ENCODE results near the gene UACA. TPM values are rescaled to one million over a fixed set of nuclear protein-coding genes. Genes with fewer than 3 reads are reported as not detected.
A peak's percentile ranks its signal among the peaks of the same experiment; 100 is the strongest.

UACA gene
- total and polyA plus RNA-seq, 2 donors (not counting 3 experiments of a cell fraction or from before 2014, with no cell fraction given), result 167 to 292 TPM

GRCh38 chr15:70788114-70789049 is 25.0 kb upstream of the UACA start:
- CTCF ChIA-PET, result interaction anchor here (1.0 kb wide), 2 partner anchors 12 to 23 kb away, joined by 3 read pairs; no protein-coding TSS in a partner anchor
- FAIRE-seq (no peak), DNase-seq (ENCODE audit: low read depth, low spot score) (no peak)
- H3K9me1 ChIP-seq (replicated peaks; ENCODE audit: control insufficient read depth, extremely low read depth, insufficient read depth, low read length), result no peaks in the 10 kb centered on the region
- H2AFZ ChIP-seq (ENCODE audit: low read depth, low read length), result no peak overlapping the region
- POLR2A ChIA-PET, result no interaction called here
- H4K20me1 ChIP-seq (replicated peaks; ENCODE audit: control insufficient read depth, extremely low read depth, insufficient read depth, low read length), result no peaks in the 10 kb centered on the region
- H3K27me3 ChIP-seq (ENCODE audit: control insufficient read depth in 2 of 2, insufficient read depth in 2 of 2, low read length in 2 of 2), result no peaks in the 10 kb centered on the region
- TF ChIP-seq JUN (IDR thresholded peaks at IDR 0.05; ENCODE audit: borderline replicate concordance, insufficient read depth, insufficient read length, low read depth) (no peak), MYC (IDR thresholded peaks at IDR 0.05; ENCODE audit: low read depth, low read length) (no peak), FOS (IDR thresholded peaks at IDR 0.05; ENCODE audit: borderline replicate concordance, insufficient read depth, low read length) (peak; percentile 30)
- H3K4me3 ChIP-seq (replicated peaks in 1 of 3; ENCODE audit: insufficient read depth in 1 of 3, low read depth in 1 of 3, low read length in 3 of 3), result no peak overlapping the region
- no peak overlapping the region for H3K4me2 ChIP-seq (ENCODE audit: insufficient read depth, low read length)
- intact Hi-C loops (cut with micrococcal nuclease), result no loop called here
- H3K36me3 ChIP-seq (ENCODE audit: control insufficient read depth in 2 of 2, extremely low read depth in 1 of 2, insufficient read depth in 2 of 2, low read length in 2 of 2), result no peaks in the 10 kb centered on the region
- no peaks in the 10 kb centered on the region for H3K79me2 ChIP-seq (ENCODE audit: control insufficient read depth, insufficient read depth, low read length)
- BruUV-seq (replicated peaks), result no TSS peak
- H3K27ac ChIP-seq (ENCODE audit: insufficient read depth, low read depth, low read length), result no peak overlapping the region
- H3K9ac ChIP-seq (replicated peaks; ENCODE audit: extremely low read depth, insufficient read depth, low read length), result no peak overlapping the region
- H3K4me1 ChIP-seq (ENCODE audit: control insufficient read depth, extremely low read depth, insufficient read depth, low read length), result peaks cover 20% of the 10 kb centered on the region
- dilution Hi-C loops (cut with MboI; ENCODE audit: extremely low pct_ligation_motif_present, low sequenced_read_pairs), result no loop called here
- H3K9me3 ChIP-seq (replicated peaks; ENCODE audit: control insufficient read depth, insufficient read depth, low read length), result no peaks in the 10 kb centered on the region

- TF ChIP-seq GATA2 (IDR thresholded peaks at IDR 0.05; ENCODE audit: insufficient read depth, insufficient read length, low read depth, low read length), result no peak
- DNase-seq (ENCODE audit: low read depth, low spot score) (no peak), FAIRE-seq (no peak)
- no peaks in the 10 kb centered on the region for H4K20me1 ChIP-seq (replicated peaks; ENCODE audit: control insufficient read depth, extremely low read depth, insufficient read depth, low read length)
- no peak overlapping the region for H3K4me2 ChIP-seq (ENCODE audit: insufficient read depth, low read length)
- no peaks in the 10 kb centered on the region for H3K27me3 ChIP-seq (ENCODE audit: control insufficient read depth in 2 of 2, insufficient read depth in 2 of 2, low read length in 2 of 2)
- H3K9me1 ChIP-seq (replicated peaks; ENCODE audit: control insufficient read depth, extremely low read depth, insufficient read depth, low read length), result no peaks in the 10 kb centered on the region
- H2AFZ ChIP-seq (ENCODE audit: low read depth, low read length), result no peak overlapping the region
- no peak overlapping the region for H3K27ac ChIP-seq (ENCODE audit: insufficient read depth, low read depth, low read length)
- intact Hi-C loops (cut with micrococcal nuclease) (no loop called here), dilution Hi-C loops (cut with MboI; ENCODE audit: extremely low pct_ligation_motif_present, low sequenced_read_pairs) (no loop called here)
- H3K4me1 ChIP-seq (ENCODE audit: control insufficient read depth, extremely low read depth, insufficient read depth, low read length), result peaks cover 11% of the 10 kb centered on the region
- no peaks in the 10 kb centered on the region for H3K36me3 ChIP-seq (ENCODE audit: control insufficient read depth in 2 of 2, extremely low read depth in 1 of 2, insufficient read depth in 2 of 2, low read length in 2 of 2)
- H3K9ac ChIP-seq (replicated peaks; ENCODE audit: extremely low read depth, insufficient read depth, low read length), result no peak overlapping the region
- POLR2A ChIA-PET, result no interaction called here
- CTCF ChIA-PET, result no interaction called here
- H3K79me2 ChIP-seq (ENCODE audit: control insufficient read depth, insufficient read depth, low read length), result no peaks in the 10 kb centered on the region
- no peak overlapping the region for H3K4me3 ChIP-seq (replicated peaks in 1 of 3; ENCODE audit: insufficient read depth in 1 of 3, low read depth in 1 of 3, low read length in 3 of 3)
- BruUV-seq (replicated peaks), result no TSS peak
- no peaks in the 10 kb centered on the region for H3K9me3 ChIP-seq (replicated peaks; ENCODE audit: control insufficient read depth, insufficient read depth, low read length)
These were observed 23.6 kb upstream of the UACA start for GRCh38 chr15:70786996-70787395.
